Trophoblast cell (in vitro differentiated cells and primary cell): Measurements from ENCODE around the gene HOXB6.

Experiments
- DNase-seq, 2 donors: peaks; one replicate each; pipeline ENCODE4 v3.0.0-alpha.2; 2016
- H2AFZ ChIP-seq: 2 replicates; pipeline ENCODE4 v1.6.1; 2013; ENCODE audit warnings: low read length, moderate library complexity, mild to moderate bottlenecking; ENCODE audit not compliant: insufficient read depth, poor library complexity
- H2AK5ac ChIP-seq: 2 replicates; pipeline ENCODE4 v1.6.1; 2013; ENCODE audit warnings: mild to moderate bottlenecking, low read length
- H2BK120ac ChIP-seq: 2 replicates; pipeline ENCODE4 v1.6.1; 2013; ENCODE audit warnings: low read length, mild to moderate bottlenecking, moderate library complexity; ENCODE audit not compliant: insufficient read depth, poor library complexity
- H2BK12ac ChIP-seq: 2 replicates; pipeline ENCODE4 v1.6.1; 2013; ENCODE audit warnings: mild to moderate bottlenecking, low read length, moderate library complexity
- H2BK5ac ChIP-seq: 2 replicates; pipeline ENCODE4 v1.6.1; 2013; ENCODE audit warnings: low read length, low read depth, moderate library complexity, mild to moderate bottlenecking; ENCODE audit not compliant: poor library complexity
- H3K14ac ChIP-seq: 2 replicates; pipeline ENCODE4 v1.6.1; 2013; ENCODE audit warnings: mild to moderate bottlenecking, low read length
- H3K18ac ChIP-seq: 2 replicates; pipeline ENCODE4 v1.6.1; 2013; ENCODE audit warnings: mild to moderate bottlenecking, low read length
- H3K23ac ChIP-seq: 2 replicates; pipeline ENCODE4 v1.6.1; 2013; ENCODE audit warnings: low read length
- H3K27ac ChIP-seq: 2 replicates; pipeline ENCODE4 v1.5.1; 2013; ENCODE audit warnings: low read depth, mild to moderate bottlenecking, inconsistent platforms, low read length, moderate library complexity
- H3K27me3 ChIP-seq: 2 replicates; pipeline ENCODE4 v1.6.1; 2013; ENCODE audit warnings: inconsistent platforms, mild to moderate bottlenecking, low read length, moderate library complexity; ENCODE audit not compliant: insufficient read depth
- H3K36me3 ChIP-seq, 2 experiments: 1 replicate in 1 of 2; 2 replicates in 1 of 2; pipeline ENCODE4 v1.6.1; 2013; ENCODE audit warnings: low read length in 2 of 2, mild to moderate bottlenecking in 2 of 2, moderate library complexity in 1 of 2; ENCODE audit not compliant: insufficient read depth in 2 of 2, control insufficient read depth in 1 of 2
- H3K4ac ChIP-seq: 2 replicates; pipeline ENCODE4 v1.6.1; 2013; ENCODE audit warnings: low read depth, mild to moderate bottlenecking, low read length, moderate library complexity
- H3K4me1 ChIP-seq, 2 experiments: 1 replicate in 1 of 2; 2 replicates in 1 of 2; pipeline ENCODE4 v1.6.1; 2013; ENCODE audit warnings: low read length in 2 of 2, mild to moderate bottlenecking in 2 of 2, moderate library complexity in 1 of 2; ENCODE audit not compliant: insufficient read depth in 2 of 2, control insufficient read depth in 1 of 2
- H3K4me2 ChIP-seq: 2 replicates; pipeline ENCODE4 v1.6.1; 2013; ENCODE audit warnings: inconsistent platforms, mild to moderate bottlenecking, low read length, moderate library complexity
- H3K4me3 ChIP-seq: 2 replicates; pipeline ENCODE4 v1.5.1; 2013; ENCODE audit warnings: mild to moderate bottlenecking, low read depth, low read length, inconsistent platforms
- H3K79me1 ChIP-seq: one replicate; pipeline ENCODE4 v1.6.1; 2013; ENCODE audit warnings: low read length
- H3K79me2 ChIP-seq: 2 replicates; pipeline ENCODE4 v1.6.1; 2013; ENCODE audit warnings: low read length, mild to moderate bottlenecking; ENCODE audit not compliant: control insufficient read depth, insufficient read depth, poor library complexity
- H3K9ac ChIP-seq: 2 replicates; pipeline ENCODE4 v1.6.1; 2013; ENCODE audit warnings: mild to moderate bottlenecking, low read length
- H3K9me3 ChIP-seq: 2 replicates; pipeline ENCODE4 v1.6.1; 2013; ENCODE audit warnings: low read depth, mild to moderate bottlenecking, control low read depth, inconsistent platforms, low read length; ENCODE audit not compliant: insufficient read depth
- H4K12ac ChIP-seq: 2 replicates; pipeline ENCODE4 v1.6.1; 2013; ENCODE audit warnings: low read depth, mild to moderate bottlenecking, low read length, moderate library complexity
- H4K8ac ChIP-seq: 2 replicates; pipeline ENCODE4 v1.6.1; 2013; ENCODE audit warnings: low read depth, mild to moderate bottlenecking, low read length, moderate library complexity
- H4K91ac ChIP-seq: one replicate; pipeline ENCODE4 v1.6.1; 2013; ENCODE audit warnings: low read depth, mild to moderate bottlenecking, low read length, moderate library complexity
- WGBS: extraction: QIAGEN DNeasy Blood & Tissue Kit; methylation state at CpG from one replicate; pipeline ENCODE4 v1.1.7; 2013; ENCODE audit warnings: missing lambda C conversion rate; ENCODE audit not compliant: insufficient read length, insufficient coverage; ENCODE audit errors: extremely low coverage; 5-methylcytosine and 5-hydroxymethylcytosine counted together

The HOXB6 gene

GRCh38 chr17:48646183-48647102 lies 41.7 kb upstream of the HOXB6 start:
- no peak overlapping the region for H2BK12ac ChIP-seq
- peaks cover 57% of the 10 kb centered on the region for H3K27me3 ChIP-seq
- H2BK120ac ChIP-seq, result peak overlapping the region; percentile 35
- no peak overlapping the region for H3K4ac ChIP-seq
- H3K27ac ChIP-seq, result peak overlapping the region; percentile 47
- H3K9me3 ChIP-seq, result peaks cover 17% of the 10 kb centered on the region
- no peaks in the 10 kb centered on the region for H3K36me3 ChIP-seq
- H3K23ac ChIP-seq, result no peak overlapping the region
- peak overlapping the region; percentile 45 for H4K91ac ChIP-seq
- H3K79me2 ChIP-seq, result no peaks in the 10 kb centered on the region
- H4K8ac ChIP-seq, result no peak overlapping the region
- H2BK5ac ChIP-seq, result peak overlapping the region; percentile 7
- no peak overlapping the region for H3K18ac ChIP-seq
- no peak overlapping the region for H2AFZ ChIP-seq
- no peak overlapping the region for H4K12ac ChIP-seq
- peak overlapping the region; percentile 62 for H3K4me3 ChIP-seq
- H3K9ac ChIP-seq, result peak overlapping the region; percentile 38
- peak overlapping the region; percentile 33 for H3K14ac ChIP-seq
- peaks cover 9 to 16% of the 10 kb centered on the region in 2 experiments for H3K4me1 ChIP-seq
- DNase-seq, result no peak
- H3K79me1 ChIP-seq, result peaks cover 3% of the 10 kb centered on the region
- H3K4me2 ChIP-seq, result peak overlapping the region; percentile 32
- H2AK5ac ChIP-seq, result no peak overlapping the region
- no CpG with 5 or more reads among the region's 80 CpGs for WGBS

DNA sequence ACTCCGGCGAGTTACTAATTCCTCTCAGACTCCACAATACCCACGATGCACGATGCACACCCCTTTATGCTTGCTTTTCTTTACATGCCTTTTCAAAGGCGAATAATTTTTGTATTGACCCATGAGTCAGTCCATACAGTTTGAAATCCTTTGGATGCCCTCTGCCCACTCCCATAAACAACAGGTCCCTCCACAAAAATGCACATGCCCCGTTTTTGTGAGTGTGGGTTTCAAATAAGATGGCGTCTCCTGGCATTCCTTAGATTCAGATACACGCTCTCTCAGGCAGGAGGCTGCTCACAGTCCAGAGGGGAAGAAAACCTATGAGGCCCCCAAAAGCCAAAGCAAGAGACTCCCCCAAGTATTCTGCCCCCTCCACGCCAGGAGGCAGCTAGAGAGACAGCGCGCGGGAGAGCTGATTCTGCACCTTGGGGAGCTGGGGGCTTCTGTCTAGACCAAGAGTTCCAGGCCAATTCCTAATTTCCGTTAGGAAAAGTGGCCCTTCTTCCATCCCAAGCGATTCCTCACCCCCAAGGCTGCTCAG lies 40.9 kb upstream of the HOXB6 start:
- Histone ChIP-seq H3K79me2 (no peaks in the 10 kb centered on the region), H4K91ac (peak overlapping the region; percentile 45), H3K14ac (no peak overlapping the region), H4K8ac (no peak overlapping the region), H2AK5ac (no peak overlapping the region), H4K12ac (no peak overlapping the region), H2BK120ac (no peak overlapping the region), H2BK5ac (no peak overlapping the region), H3K9ac (peak overlapping the region; percentile 1), H3K36me3 (no peaks in the 10 kb centered on the region), H3K4me1 (peaks cover 9 to 16% of the 10 kb centered on the region in 2 experiments), H3K4me2 (peak overlapping the region; percentile 32), H3K27ac (peak overlapping the region; percentile 47), H3K79me1 (peaks cover 3% of the 10 kb centered on the region), H3K9me3 (peaks cover 17% of the 10 kb centered on the region), H3K18ac (no peak overlapping the region), H2AFZ (no peak overlapping the region), H3K4ac (no peak overlapping the region), H3K23ac (no peak overlapping the region), H3K4me3 (peak overlapping the region; percentile 62), H2BK12ac (no peak overlapping the region), H3K27me3 (peaks cover 64% of the 10 kb centered on the region)
- DNase-seq, result no peak
- no CpG with 5 or more reads among the region's 14 CpGs for WGBS

DNA sequence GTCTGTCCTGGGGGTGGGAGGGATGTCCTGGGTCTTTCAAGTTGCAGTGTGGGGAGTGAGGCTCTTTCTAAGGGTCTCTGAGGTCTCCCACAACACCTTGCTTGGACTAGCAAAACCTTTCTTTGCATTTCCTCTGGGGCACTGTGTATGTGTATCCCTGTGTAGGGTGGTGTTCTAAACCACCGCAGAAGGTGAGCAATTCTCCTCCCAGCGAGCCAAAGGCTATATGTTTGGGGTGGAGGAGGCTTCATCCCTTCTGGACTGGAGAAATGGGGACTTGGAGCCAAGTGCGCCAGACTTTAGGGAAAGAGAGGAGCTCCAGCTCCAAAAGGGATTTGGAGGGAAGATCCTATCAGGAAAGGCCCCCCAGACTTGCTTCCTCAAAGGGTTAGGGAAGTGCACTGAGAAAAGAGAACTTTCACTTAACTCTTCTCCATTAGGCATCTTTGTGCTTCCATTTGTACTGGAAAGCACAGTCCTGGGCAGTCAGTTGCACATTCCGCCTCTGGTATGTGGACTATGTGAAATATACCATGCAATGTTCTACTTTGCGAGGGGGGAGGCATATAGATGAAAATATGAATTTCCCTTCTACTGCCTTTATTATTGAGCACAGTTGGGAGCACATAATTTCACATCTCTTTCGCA lies 40.2 kb upstream of the HOXB6 start:
- Histone ChIP-seq H3K9me3 (peaks cover 17% of the 10 kb centered on the region), H3K79me1 (peaks cover 3% of the 10 kb centered on the region), H3K14ac (no peak overlapping the region), H3K23ac (no peak overlapping the region), H2AK5ac (no peak overlapping the region), H3K27me3 (peaks cover 69% of the 10 kb centered on the region), H3K4me3 (peak overlapping the region; percentile 47), H4K12ac (no peak overlapping the region), H3K4ac (no peak overlapping the region), H3K36me3 (no peaks in the 10 kb centered on the region), H4K91ac (peak overlapping the region; percentile 4), H3K79me2 (no peaks in the 10 kb centered on the region), H3K4me1 (peaks cover 9 to 16% of the 10 kb centered on the region in 2 experiments), H2BK12ac (no peak overlapping the region), H3K27ac (no peak overlapping the region), H4K8ac (no peak overlapping the region), H2AFZ (no peak overlapping the region), H3K4me2 (peak overlapping the region; percentile 43), H2BK5ac (no peak overlapping the region), H2BK120ac (no peak overlapping the region), H3K9ac (no peak overlapping the region), H3K18ac (no peak overlapping the region)
- no peak for DNase-seq
- WGBS, result no CpG with 5 or more reads among the region's 6 CpGs

- peaks cover 9 to 16% of the 10 kb centered on the region in 2 experiments for H3K4me1 ChIP-seq
- H2BK120ac ChIP-seq, result no peak overlapping the region
- no peak for DNase-seq
- H4K91ac ChIP-seq, result no peak overlapping the region
- no peak overlapping the region for H2AK5ac ChIP-seq
- peaks cover 77% of the 10 kb centered on the region for H3K27me3 ChIP-seq
- no peak overlapping the region for H3K4me3 ChIP-seq
- peaks cover 3% of the 10 kb centered on the region for H3K79me1 ChIP-seq
- no peak overlapping the region for H4K8ac ChIP-seq
- WGBS, result no CpG with 5 or more reads among the region's 1 CpG
- H3K4ac ChIP-seq, result no peak overlapping the region
- H3K79me2 ChIP-seq, result no peaks in the 10 kb centered on the region
- H3K36me3 ChIP-seq, result no peaks in the 10 kb centered on the region
- no peak overlapping the region for H3K14ac ChIP-seq
- H3K4me2 ChIP-seq, result peak overlapping the region; percentile 21
- no peak overlapping the region for H2BK12ac ChIP-seq
- H3K18ac ChIP-seq, result no peak overlapping the region
- H4K12ac ChIP-seq, result no peak overlapping the region
- H3K9ac ChIP-seq, result no peak overlapping the region
- H3K27ac ChIP-seq, result no peak overlapping the region
- no peak overlapping the region for H3K23ac ChIP-seq
- H2BK5ac ChIP-seq, result no peak overlapping the region
- H3K9me3 ChIP-seq, result peaks cover 17% of the 10 kb centered on the region
- H2AFZ ChIP-seq, result no peak overlapping the region
These were observed 39.4 kb upstream of the HOXB6 start for GRCh38 chr17:48644159-48644558.
